K562 treated with DMSO at 1 percent for 4 hours (cell line): ENCODE data around the gene OR1J4. TPM values are rescaled to one million over a fixed set of nuclear protein-coding genes. Genes with fewer than 3 reads are reported as not detected.

Experiments used
- total RNA-seq: library from RNA; unstranded; fragments of 300-600 nt; gene quantifications from 2 replicates; pipeline ENCODE4 v1.2.3, GENCODE V29; 2022; ENCODE audit not compliant: insufficient read depth

OR1J4 gene, protein sequence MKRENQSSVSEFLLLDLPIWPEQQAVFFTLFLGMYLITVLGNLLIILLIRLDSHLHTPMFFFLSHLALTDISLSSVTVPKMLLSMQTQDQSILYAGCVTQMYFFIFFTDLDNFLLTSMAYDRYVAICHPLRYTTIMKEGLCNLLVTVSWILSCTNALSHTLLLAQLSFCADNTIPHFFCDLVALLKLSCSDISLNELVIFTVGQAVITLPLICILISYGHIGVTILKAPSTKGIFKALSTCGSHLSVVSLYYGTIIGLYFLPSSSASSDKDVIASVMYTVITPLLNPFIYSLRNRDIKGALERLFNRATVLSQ
- not detected in 2 replicates for total RNA-seq

DNA sequence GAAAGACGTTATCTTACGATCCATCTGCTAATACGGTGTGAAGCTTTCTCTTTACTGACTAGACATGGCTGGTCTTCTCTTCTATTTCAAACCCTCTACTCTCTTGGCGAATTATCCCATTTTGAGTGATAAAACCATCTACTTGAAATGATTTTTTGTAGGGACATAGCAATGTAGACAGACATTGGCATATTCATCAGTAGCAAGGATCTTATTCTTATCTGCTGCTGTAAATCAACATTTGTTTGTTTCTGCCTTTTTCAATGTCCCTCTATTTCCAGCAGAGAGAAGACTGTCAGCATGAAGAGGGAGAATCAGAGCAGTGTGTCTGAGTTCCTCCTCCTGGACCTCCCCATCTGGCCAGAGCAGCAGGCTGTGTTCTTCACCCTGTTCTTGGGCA, at the start of gene OR1J4:
Gene OR1J4, plus strand, starts transcription at position 301 of the 400 bp plus-strand sequence. Its CDS starts 0 bp downstream, at position 301.

DNA sequence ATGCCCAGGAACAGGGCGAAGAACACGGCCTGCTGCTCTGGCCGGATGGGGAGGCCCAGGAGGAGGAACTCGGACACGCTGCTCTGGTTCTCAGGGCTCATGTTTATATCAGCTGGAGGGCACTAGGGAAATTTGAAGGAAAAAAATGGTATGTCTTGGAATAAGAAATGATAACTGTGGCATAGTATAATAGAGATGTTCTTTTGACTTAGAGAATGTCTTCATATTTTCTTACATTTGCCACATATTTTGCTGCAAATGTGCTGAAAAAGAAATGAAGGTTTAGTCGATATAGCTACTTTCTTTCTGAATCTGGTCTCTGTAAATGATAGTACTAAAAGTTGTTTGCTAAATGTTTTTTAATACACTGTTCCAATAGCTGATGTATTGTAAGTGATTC, 41.1 kb upstream of the OR1J4 start, which contains the start of gene OR1J1:
Gene OR1J1, minus strand, starts transcription at position 101 of the 400 bp plus-strand sequence. Its CDS starts 0 bp downstream, at position 101.

DNA sequence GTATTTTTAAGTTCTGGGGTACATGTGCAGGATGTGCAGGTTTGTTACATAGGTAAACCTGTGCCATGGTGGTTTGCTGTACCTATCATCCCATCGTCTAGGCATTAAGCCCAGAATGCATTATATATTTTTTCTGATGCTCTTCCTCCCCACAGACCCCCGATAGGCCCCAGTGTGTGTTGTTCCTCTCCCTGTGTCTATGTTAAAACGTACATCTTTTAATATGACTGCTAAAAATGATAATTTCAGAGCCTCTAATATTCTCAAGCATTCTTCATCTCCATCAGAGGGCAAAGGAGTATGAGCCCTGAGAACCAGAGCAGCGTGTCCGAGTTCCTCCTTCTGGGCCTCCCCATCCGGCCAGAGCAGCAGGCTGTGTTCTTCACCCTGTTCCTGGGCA, 8.4 kb upstream of the OR1J4 start, which contains the start of gene OR1J2:
Gene OR1J2, plus strand, starts transcription at position 301 of the 400 bp plus-strand sequence. Its CDS starts 0 bp downstream, at position 301.

DNA sequence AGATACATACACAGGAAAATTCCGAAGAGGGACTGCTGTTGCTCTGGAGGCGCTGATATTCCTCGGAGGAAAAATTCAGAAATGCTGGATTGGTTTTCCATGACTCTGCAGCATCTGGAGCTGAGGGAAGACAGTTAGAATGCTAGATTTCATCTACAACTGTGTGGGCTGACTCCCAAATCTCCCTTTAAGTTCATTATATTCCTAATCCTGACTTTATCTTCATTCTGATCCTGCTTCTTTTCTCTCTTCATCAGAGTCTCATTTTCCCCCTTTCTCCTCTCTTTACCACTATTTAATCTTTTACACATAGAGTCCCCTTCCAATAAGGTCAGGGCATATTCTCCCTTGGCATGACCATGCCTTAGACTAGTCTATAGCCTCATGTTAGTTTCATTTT, 8.3 kb downstream of the OR1J4 start, which contains the start of gene OR1N1:
Gene OR1N1, minus strand, starts transcription at position 101 of the 400 bp plus-strand sequence. Its CDS starts 0 bp downstream, at position 101.

DNA sequence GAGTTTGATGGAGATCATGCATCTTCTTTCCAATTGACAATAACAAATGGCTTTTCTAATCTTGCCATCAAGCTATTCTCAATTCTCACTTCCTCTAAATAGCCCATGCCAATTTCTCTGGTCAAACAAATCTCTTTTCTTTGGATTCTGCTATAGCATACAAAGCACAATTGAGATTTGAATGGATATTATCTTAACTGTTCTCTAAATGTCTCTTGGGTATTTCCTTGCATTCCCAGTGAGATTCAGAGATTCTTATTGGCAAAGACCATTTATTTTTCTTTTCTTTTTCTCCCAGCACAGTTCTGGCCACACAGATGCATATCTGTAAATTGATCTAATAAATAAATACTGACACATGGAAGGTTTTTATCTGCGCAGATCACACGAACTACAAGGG, 33.9 kb downstream of the OR1J4 start, which contains the start of gene OR1N2:
Gene OR1N2, plus strand, starts transcription at position 301 of the 400 bp plus-strand sequence. CDS start 100 bp downstream, outside the sequence.

Other genes starting within 250 kb of the OR1J4 start
- 12.8 and 17.2 TPM in 2 replicates for gene PTGS1, start 148.1 kb upstream of the OR1J4 start, total RNA-seq
- not detected in 2 replicates for gene OR1J1, start 41.2 kb upstream of the OR1J4 start, total RNA-seq
- not detected in 2 replicates for gene OR1J2, start 8.3 kb upstream of the OR1J4 start, total RNA-seq
- not detected in 2 replicates for gene OR1N1, start 8.2 kb downstream of the OR1J4 start, total RNA-seq
- gene OR1N2, start 34.0 kb downstream of the OR1J4 start, total RNA-seq = not detected in 2 replicates
- gene OR1L8, start 64.2 kb downstream of the OR1J4 start, total RNA-seq = not detected in 2 replicates
- gene OR1Q1, start 95.6 kb downstream of the OR1J4 start, total RNA-seq = not detected in 2 replicates
- gene OR1B1, start 138.5 kb downstream of the OR1J4 start, total RNA-seq = not detected in 2 replicates
- gene OR1L1, start 142.6 kb downstream of the OR1J4 start, total RNA-seq = not detected in 2 replicates
- not detected in 2 replicates for gene OR1L3, start 156.0 kb downstream of the OR1J4 start, total RNA-seq
- gene OR1L4, start 204.8 kb downstream of the OR1J4 start, total RNA-seq = not detected in 2 replicates
- gene OR1L6, start 223.2 kb downstream of the OR1J4 start, total RNA-seq = not detected in 2 replicates